Gastrocnemius medialis (tissue), 4 donors: ENCODE results near the gene STX12.
"Not testable (repeated sequence)": the region's sequence is repeated elsewhere in the genome, so short reads cannot be mapped to it uniquely, and the experiment has no call there.

ENCODE experiments used
- POLR2A ChIP-seq, 2 donors: fragments of 450-650 bp; IDR thresholded peaks; one replicate each; pipeline ENCODE4 v1.6.1; 2017; ENCODE audit warnings: antibody characterized with exemption in 2 of 2, mild to moderate bottlenecking in 2 of 2, moderate library complexity in 2 of 2
- TF ChIP-seq, protein P1 (sequence below), 5 experiments: fragments of 450-650 bp in 3 of 5; fragments of 200-600 bp in 2 of 5; sonication (generic) in 2 of 5; IDR thresholded peaks in 4 of 5; conservative IDR thresholded peaks in 1 of 5; 1 replicate in 4 of 5; 2 replicates in 1 of 5; pipeline ENCODE4 v1.5.1; 2016 to 2019; ENCODE audit warnings: antibody characterized with exemption in 5 of 5, mild to moderate bottlenecking in 3 of 5, moderate library complexity in 3 of 5

DNA sequence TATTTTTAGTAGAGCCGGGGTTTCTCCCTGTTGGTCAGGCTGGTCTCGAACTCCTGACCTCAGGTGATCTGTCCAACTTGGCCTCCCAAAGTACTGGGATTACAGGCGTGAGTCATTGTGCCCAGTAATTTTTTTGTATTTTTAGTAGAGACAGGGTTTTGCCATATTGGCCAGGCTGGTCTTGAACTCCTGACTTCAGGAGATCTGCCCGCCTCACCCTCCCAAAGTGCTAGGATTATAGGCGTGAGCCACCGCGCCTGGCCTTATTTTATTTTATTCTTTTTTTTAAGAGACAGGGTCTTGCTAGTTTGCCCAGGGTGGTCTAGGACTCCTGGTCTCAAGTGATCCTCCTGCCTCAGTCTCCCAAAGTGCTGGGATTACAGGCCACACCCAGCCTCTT lies 98.1 kb downstream of the STX12 start:
- TF ChIP-seq, protein P1, sequence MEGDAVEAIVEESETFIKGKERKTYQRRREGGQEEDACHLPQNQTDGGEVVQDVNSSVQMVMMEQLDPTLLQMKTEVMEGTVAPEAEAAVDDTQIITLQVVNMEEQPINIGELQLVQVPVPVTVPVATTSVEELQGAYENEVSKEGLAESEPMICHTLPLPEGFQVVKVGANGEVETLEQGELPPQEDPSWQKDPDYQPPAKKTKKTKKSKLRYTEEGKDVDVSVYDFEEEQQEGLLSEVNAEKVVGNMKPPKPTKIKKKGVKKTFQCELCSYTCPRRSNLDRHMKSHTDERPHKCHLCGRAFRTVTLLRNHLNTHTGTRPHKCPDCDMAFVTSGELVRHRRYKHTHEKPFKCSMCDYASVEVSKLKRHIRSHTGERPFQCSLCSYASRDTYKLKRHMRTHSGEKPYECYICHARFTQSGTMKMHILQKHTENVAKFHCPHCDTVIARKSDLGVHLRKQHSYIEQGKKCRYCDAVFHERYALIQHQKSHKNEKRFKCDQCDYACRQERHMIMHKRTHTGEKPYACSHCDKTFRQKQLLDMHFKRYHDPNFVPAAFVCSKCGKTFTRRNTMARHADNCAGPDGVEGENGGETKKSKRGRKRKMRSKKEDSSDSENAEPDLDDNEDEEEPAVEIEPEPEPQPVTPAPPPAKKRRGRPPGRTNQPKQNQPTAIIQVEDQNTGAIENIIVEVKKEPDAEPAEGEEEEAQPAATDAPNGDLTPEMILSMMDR (IDR thresholded peaks at IDR 0.05 in 4 of 5, conservative IDR thresholded peaks at IDR 0.05 in 1 of 5) = not testable (repeated sequence)
- TF ChIP-seq POLR2A (IDR thresholded peaks at IDR 0.05) = not testable (repeated sequence)
